Activated T-helper 1 cell treated with Interleukin-2 at 50 U/mL for 16 hours (primary cell): ENCODE data around the gene MYH6.
"Not testable (repeated sequence)": the region's sequence is repeated elsewhere in the genome, so short reads cannot be mapped to it uniquely, and the experiment has no call there.

Experiments
- DNase-seq: peaks from one replicate; pipeline ENCODE4 v3.0.0-alpha.2; 2020; ENCODE audit warnings: low read depth

The MYH6 gene

DNA sequence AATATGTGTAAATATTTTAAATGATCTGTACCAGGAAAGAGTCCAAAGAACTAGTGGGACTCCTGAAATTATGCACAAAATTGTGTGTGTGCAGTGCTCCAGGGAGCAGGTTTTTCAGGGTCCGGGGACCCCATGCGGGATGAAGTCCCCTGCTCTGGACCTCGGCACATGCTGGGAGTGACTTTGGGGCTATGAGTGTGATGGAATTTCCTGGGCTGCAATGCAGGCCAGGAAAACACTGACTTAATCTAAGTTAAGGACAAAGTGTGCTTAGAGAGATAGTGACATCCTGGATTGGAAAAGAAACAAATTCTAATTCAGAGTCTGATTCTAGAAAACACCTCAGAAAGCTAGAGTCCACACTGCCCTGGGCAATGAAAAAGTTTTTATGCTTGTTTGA, 6.2 kb upstream of the MYH6 start:
- DNase-seq, result no peak

DNA sequence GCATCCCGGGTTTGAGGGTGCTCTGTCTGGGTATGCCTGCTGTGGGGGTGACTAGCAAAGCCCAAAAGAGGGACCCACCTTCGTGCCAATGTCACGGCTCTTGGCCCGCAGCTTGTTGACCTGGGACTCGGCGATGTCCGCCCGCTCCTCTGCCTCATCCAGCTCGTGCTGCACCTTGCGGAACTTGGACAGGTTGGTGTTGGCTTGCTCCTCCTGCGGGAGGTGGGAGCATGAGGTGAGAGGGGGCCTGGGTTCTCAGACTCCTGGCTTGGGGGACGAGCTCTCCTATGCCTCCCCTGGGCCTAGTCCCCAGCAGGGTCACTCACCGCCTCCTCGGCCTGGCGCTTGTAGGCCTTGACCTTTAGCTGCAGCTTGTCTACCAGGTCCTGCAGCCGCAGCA, 5.6 kb upstream of the MYH6 start:
- DNase-seq, result no peak

DNA sequence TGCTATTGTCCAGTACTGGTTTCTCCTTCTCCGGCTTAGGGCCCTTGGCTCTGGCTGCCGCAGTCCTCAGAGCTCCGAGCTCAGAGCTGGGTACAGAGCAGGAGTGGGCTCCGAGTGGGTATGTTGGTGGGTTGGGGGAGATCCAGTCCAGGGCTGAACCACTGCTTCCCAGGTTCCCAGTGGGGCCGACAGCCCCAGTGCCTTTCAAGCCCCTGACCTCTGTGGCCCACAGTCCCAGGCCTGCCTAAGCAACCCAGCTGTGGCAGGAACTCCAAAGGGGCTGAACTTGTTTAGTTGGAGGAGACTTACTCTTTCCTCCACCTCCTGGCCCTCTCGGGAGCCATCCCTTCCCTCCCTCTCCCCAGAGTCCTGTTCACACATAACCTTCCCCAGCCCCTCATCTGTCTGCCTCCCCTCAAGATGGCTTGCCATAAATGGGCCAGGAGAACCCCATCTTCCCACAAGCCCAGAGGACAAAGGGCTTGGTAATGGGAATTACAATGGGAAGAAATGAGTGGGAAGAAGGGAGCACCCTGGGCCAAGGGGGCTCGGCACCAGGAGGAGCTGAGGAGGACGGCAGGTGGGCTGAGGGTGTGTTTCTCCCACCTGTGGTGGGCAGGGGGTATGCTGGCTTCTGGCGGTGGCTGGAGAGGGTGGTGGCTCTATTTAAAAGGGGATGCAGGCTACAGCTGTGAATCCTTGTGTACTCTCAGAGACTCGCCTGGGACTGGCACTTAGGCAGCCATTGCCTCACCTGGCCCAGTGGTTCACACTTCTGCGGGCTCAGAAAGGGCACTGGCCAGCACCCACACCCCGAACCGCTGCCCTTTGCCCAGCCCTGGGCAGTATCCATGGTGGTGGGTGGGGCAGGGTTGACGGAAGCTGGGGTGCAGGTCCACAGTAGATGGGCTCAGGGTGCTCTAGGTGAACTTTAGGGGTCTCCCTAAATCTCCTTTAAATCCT, 3.8 kb upstream of the MYH6 start:
- no peak for DNase-seq

DNA sequence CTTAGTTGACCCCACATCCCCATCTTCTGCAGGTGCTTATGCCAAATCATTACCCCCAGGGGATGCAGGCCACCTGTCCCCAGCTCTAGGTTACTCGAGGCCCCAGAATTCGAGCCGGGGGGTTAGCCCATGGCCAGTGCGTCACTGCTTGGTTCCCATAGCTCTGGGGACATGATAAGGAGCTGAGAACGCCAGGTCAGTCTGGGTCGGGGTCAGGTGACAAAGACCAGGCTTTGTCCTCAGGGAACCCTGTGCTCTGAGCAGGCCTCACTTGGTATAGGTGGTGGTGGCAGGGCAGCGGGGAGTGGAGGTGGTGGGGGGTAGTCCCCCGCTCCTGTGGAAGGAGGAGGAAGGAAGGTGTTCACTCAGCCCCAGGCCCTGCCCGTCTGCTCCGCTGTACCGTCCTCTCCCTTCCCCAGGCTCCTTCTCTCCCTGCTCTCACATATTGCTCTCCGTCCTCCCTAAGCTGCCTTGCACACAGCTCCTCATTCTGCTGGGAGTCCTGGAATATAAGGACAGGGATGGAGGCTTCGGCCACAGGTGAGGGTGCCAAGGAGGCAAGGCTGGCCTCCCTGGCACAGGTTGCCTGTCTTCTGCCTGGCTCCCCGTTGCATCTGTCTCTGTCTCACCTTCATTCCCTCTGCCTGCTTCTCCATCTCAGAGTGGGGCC, 2.0 kb upstream of the MYH6 start:
- no peak for DNase-seq

DNA sequence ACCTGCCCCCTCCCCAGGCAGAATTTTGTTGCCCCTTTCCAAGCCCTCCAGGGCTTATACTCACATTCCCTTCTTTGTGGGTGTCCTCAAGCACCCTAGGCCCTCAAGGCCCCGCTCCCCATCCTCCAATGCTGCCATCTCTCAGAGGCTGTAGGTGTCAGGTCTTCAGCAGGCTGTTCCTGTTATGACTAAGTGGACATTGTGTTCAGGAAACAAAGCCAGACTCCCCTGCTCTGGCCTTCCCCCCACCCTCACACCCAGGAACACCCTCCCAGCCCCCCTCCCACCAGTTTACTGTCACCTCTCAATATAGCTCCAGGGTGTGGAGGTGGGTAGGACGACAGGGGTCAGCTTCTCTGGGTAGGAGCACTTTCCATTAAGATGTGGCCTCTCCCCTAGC, 1.4 kb upstream of the MYH6 start:
- no peak for DNase-seq

DNA sequence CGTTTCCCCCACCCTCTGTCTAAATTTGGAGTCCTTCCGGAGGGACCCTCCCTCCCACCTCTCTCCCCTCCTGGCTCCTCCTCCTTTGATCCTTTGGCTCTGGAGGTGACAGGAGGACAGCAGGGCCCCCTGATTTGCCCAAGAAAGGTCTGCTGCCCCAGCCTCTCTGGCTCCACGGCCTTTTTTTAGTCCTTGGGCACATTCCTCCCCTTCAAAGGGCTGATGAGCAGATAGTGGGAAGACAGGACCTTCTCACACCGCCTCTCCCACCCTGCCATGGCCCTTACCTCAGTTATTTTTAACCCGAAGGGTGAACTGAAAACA, 196 bp upstream of the MYH6 start:
- DNase-seq, result no peak

DNA sequence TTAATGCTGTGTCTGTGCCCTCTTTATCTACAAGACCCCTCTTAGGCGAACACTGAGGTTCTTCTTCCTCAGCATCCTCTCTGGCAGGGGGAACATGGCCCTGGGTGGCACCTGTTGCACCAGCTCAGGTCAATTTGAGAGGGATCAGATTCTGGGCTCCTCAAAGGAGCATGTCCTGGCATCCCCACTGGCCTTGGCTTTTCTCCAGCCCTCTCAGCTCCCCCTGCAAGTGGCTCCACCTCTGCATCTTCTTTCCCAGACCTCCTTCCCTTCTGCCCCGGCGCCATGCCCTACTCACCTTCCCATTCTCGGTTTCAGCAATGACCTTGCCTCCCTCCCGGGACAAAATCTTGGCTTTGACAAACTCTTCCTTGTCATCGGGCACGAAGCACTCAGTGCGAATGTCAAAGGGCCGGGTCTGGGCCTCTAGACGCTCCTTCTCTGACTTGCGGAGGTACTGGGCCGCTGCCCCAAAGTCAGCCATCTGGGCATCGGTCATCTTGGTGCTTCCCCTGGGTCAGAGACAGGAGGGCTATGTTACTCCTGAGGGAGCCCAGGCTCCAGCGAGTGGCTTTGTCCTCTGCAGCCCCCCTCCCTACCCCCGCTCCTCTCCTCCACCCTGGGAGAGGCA, 1.2 kb downstream of the MYH6 start:
- DNase-seq, result no peak

DNA sequence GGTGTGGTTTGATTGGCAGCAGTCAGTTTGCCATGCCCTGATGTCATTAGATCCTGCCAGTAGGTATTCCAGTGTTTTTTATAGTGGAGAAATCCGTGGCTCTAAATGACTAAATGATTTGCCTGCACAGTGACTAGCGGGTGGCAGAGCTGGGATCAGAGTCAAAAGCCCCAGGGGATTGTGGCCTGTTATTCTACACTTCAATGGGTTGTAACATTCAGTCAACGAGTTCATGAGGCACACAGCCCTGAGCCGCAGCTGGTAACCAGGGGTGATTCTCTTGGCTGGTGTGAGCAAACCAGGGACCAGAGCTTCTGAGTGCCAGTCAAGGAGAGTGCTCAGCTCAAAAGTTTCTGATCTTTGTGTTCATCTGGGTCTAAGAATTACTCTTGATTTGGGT, 1.8 kb downstream of the MYH6 start:
- DNase-seq, result no peak

DNA sequence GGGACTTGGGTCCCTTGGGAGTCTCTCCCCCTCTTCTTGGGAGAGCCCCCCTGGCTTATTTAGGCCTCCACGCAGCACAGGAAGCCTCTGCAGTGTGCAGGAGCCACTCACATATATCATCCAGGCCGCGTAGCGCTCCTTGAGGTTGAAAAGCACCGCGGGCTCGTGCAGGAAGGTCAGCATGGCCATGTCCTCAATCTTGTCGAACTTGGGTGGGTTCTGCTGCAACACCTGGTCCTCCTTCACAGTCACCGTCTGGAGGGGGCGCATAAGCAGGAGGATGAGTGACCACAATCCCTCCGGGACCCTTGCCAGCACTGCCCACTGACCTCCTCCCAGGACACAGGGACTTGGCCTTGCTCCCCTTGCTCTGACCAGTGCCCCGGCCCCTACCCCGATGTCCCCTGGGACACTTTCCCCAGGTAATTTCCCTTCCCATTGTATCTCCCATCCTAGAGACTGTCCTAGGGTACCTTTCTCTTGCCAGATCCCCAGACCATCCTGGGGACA, 2.5 kb downstream of the MYH6 start:
- DNase-seq, result no peak

DNA sequence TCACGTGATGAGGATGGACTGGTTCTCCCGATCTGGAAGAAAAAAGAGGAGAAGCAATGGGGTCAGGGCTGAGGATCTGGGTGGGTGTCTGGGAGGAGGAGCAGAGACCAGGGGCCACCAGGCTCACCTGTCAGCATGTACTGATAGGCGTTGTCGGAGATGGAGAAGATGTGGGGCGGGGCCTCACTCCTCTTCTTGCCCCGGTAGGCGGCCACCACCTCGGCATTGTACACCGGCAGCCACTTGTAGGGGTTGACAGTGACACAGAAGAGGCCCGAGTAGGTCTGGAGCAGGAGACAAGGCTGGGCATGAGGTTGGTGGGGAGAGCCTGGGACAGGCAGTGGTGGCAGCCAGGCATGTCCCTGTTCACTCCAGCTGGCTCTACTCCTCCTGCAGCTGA, 3.0 kb downstream of the MYH6 start:
- no peak for DNase-seq

DNA sequence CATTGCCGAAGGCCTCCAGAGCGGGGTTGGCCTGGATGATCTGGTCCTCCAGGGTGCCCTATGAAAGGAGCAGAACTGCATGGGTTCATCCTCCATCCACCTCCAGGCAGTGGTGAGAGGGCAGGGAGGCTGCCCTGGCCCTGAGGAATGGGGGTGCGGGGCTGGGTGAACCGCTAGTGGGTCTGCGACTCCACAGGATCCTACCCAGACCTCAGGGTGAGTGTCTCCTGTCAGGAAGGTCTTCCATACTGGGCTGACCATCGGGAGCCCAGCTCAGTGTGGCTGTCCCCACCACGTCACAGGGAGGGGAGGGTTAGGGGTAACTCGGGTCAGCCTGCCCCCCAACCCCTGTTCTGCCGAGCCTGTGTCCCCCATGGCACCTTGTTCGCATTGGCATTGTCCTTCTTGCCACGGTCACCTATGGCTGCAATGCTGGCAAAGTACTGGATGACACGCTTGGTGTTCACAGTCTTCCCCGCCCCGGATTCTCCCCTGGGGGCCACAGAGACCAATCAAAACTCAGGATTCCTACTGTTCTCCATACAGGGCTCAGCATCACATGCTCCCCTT, 3.7 kb downstream of the MYH6 start:
- no peak for DNase-seq

DNA sequence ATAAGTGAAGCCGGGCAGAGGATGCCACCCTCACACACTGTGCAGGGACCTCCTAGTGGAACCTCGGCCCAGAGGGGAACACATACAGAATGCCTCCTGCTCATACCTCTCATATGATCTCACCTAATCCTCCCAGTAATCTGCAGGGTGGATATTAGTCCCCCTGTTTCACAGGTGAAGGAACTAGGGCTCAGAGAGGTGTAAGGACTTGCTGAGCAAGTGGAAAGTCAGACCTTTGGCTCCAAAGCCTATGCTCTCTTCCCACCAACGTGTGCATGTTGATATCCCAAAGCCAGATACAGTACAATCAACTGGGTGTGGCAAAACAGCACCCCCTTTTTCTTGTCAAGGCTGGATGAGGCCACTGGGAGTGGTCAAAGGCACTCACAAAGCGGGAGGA, 4.2 kb downstream of the MYH6 start:
- no peak for DNase-seq

DNA sequence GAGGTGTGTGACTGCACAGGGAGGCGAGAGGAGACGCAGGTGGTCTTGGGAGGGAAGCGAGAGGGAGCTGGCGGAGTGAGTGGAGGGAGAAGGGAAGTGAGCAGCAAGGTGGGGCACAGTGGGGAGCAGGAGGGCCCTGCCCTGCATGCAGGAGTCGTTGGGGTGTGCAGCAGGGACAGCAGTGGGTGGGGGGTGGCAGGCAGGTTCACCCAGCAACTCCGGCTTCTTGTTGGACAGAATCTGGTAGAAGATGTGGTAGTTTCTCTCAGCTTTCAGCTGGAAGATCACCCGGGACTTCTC, 5.0 kb downstream of the MYH6 start:
- no peak for DNase-seq

DNA sequence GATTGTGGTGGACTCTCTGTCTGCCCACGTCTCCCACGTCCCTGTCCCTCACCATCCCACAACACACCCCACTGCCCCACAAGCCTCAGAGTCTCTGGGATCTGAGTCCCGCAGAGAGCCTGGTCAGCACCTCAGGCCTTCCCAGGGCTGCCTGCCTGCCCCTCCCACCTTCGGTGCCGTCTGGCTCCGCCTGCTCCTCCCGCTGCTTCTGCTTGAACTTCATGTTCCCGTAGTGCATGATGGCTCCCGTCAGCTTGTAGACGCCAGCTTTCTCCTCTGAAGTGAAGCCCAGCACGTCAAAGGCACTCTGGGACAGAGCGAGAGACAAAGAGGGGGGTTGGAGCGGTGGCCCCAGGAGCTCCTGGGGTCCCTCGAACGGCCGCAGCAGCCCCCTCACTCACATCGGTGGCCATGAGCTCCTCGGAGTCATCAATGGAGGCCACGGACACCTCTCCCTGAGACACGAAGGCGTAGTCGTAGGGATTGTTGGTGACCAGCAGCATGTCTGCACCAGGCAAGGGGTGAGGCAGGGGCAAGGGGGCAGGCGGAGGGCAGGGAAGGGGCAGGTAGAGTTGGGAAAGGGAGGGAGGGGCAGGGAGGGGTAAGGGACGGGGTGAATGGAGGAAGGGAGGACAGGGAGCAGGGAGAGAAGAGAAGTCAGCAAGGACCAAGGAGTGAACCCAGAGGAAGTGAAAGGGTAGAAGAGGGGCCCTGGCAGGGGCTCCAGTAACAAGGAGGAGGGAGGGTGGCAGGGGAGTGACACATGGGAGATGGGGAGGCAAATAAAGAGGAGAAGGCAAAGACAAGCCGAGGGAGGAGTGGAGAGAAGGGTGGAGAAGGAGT, 5.6 kb downstream of the MYH6 start:
- no peak for DNase-seq

DNA sequence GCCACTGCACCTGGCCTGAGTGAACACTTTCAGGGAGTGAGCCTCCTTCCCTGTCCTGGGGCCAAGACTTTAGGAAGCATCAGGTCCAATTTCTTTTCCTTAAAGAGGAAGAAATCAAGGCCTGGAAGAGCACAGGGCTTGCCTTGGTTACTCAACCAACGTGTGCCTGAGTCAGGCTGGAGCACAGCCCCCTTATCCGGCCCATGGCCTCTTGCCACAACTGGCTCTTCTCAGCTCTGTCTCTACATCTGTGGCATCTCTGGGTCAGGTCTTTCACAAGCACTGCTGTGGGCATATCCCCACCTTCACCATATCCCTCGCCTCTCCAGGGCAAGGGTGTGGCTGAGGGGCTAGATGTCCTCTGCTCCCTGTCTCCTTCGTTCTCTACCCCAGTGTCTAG, 6.8 kb downstream of the MYH6 start:
- no peak for DNase-seq

DNA sequence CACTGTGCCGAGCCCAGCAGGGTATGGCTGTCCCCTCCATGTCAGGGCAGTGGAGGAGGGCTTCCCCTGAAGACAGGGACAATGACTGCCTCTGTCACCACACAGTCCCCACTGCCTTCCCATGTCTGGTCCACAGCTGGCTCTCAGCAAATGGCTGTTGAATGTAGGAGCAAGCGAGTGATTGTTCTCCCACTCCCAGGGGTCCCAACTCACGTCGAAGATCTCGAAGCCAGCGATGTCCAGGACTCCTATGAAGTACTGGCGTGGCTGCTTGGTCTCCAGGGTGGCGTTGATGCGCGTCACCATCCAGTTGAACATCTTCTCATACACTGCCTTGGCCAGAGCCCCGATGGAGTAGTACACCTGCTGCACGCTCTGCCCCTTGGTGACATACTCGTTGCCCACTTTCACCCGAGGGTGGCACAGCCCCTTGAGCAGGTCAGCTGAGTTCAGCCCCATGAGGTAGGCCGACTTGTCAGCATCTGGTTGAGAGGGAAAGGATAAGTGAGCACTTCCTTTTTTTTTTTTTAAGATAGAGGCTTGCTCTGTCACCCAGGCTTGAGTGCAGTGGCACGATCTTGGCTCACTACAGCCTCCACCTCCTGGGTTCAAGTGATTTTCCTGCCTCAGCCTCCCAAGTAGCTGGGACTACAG, 7.5 kb downstream of the MYH6 start:
- not testable (repeated sequence) for DNase-seq

DNA sequence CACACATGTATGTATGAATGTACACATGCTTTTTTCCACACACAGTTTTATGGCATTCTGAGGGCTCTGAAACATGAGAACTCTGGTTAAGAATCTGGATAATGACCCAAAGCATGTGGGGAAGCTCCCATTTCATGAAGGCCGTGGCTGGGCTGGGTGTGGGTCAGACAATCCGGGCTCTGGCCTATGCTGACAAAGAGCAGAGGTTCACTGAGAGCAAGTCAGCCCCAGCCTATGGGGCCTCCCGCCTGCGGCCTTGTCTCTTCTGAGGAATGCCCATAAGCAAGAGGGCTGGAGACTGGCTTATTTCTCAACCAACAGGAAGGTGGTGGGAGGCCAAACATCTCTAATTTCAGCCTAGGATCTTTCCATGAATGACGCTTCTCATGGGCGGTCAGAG, 8.5 kb downstream of the MYH6 start:
- DNase-seq, result no peak

DNA sequence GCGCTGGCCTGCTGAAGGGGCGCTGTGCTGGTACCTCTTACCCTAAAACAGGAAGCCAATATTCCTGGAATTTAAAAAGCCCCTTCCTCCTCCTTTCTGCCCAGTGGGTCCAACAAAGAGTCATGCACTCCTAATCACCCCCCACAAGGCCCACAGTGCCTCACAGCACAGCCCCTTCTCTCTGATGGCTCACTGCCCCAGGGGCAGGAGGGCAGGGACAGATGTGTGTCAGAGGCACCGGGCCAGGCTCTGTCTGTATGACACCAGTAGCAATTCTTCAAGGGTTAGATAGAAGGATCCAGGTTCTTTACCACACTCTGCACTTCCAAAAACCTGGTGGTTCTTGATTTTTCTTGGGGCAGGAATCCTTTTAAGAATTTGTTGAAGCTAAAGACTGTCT, 8.9 kb downstream of the MYH6 start:
- no peak for DNase-seq

DNA sequence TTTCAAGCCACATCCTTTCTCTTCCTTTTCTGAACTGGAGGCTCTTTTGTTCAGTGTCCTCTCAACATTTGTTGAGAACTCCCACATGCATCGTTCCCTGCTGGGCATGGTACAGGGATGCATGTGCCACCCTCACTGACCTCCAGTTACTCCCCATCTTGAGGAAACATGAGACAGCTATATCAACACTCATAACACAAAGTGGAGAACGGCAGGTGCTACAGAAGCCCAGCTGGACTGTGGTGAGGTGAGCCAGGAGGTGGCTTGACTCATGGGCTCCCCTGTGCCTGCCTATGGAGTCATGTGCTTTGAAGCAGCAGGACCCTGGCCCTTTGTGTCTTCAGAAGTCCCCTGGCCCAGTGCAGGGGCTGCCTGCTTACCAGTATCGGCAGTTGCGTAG, 9.7 kb downstream of the MYH6 start:
- no peak for DNase-seq

DNA sequence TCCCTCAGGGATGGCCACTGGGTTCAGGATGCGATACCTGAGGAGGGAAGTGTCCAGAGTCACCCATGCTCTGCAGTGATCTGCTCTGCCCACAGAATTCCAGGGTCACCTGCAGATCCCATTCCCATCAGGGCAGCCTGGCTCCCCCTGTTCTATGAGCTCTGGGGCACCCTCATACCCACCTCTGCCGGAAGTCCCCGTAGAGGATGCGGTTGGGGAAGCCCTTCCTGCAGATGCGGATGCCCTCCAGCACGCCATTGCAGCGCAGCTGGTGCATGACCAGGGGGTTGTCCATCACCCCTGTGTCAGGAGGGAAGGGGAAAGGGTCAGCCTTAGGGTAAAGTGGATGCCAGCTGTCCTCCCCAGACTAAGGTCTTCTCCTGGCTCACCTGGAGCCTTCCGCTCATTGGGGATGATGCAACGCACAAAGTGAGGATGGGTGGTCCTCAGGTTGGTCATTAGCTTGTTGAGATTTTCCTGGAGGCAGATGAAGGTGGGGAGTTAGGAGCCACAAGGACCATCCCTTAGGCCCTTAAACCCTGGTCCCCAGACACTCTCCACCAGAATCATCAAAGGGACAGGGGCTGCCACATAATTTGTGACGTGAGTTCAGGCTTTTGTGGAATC, 11.2 kb downstream of the MYH6 start:
- DNase-seq, result no peak

DNA sequence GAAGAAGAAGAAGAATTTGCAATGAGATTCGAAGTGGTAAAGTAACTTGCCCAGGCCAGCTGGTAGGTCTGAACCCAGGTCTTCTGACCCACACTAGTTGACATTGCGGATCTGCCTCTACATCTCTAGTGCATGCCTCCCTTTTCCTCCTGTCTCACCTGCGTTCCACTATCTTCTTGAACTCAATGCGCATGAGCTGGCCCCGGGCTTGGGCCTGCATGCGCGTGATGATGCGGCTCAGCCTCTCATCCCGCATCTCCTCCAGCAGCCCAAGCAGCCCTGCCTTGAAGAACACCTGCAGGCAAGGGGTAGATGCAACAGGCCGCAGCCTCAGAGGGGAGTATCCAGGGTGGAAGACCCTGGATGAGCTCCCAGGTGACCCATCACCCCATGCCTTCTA, 11.9 kb downstream of the MYH6 start:
- DNase-seq, result no peak
